ENCODE data around the gene NR6A1. TPM values are rescaled to one million over a fixed set of nuclear protein-coding genes. Genes with fewer than 3 reads are reported as not detected.

Gene NR6A1
- total RNA-seq, 4 donors from 2014 or later: 1.8 to 2.8 (median 2.0) TPM

DNA sequence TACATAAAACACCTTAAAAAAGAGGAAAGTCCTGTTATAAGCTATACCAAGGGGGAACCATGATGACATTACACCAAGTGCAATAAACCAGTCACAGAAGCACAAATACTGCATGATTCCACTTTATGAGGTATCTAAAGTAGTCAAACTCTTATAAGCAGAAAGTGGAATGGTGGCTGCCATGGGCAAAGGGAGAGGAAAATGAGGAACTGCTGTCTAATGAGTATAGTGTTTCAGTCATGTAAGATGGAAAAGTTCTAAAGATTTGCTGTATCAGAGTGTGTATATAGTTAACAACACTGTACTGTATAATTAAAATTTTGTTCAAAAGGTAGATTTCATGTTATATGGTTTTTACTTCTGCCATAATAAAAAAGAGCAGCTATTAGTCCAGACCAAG is 229.3 kb downstream of the NR6A1 start:
- Histone ChIP-seq H3K9me3 (no peaks in the 10 kb centered on the region), H3K4me3 (no peak overlapping the region), H3K36me3 (peaks cover 0 to 17% (median 2%) of the 10 kb centered on the region in 4 donors), H3K27me3 (no peaks in the 10 kb centered on the region), H3K27ac (replicated peaks in 1 of 4) (no peak overlapping the region), H3K4me1 (no peaks in the 10 kb centered on the region)
- TF ChIP-seq POLR2AphosphoS5 (IDR thresholded peaks at IDR 0.05): no peak
- TF ChIP-seq, protein P1, sequence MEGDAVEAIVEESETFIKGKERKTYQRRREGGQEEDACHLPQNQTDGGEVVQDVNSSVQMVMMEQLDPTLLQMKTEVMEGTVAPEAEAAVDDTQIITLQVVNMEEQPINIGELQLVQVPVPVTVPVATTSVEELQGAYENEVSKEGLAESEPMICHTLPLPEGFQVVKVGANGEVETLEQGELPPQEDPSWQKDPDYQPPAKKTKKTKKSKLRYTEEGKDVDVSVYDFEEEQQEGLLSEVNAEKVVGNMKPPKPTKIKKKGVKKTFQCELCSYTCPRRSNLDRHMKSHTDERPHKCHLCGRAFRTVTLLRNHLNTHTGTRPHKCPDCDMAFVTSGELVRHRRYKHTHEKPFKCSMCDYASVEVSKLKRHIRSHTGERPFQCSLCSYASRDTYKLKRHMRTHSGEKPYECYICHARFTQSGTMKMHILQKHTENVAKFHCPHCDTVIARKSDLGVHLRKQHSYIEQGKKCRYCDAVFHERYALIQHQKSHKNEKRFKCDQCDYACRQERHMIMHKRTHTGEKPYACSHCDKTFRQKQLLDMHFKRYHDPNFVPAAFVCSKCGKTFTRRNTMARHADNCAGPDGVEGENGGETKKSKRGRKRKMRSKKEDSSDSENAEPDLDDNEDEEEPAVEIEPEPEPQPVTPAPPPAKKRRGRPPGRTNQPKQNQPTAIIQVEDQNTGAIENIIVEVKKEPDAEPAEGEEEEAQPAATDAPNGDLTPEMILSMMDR (IDR thresholded peaks at IDR 0.05): no peak
- no peak for TF ChIP-seq EP300 (IDR thresholded peaks at IDR 0.05)
- no peak for TF ChIP-seq POLR2A (IDR thresholded peaks at IDR 0.05; ENCODE audit: low read depth)
- no peak for DNase-seq (ENCODE audit: extremely low spot score)
- intact Hi-C loops (cut with DNase I): no loop called here

DNA sequence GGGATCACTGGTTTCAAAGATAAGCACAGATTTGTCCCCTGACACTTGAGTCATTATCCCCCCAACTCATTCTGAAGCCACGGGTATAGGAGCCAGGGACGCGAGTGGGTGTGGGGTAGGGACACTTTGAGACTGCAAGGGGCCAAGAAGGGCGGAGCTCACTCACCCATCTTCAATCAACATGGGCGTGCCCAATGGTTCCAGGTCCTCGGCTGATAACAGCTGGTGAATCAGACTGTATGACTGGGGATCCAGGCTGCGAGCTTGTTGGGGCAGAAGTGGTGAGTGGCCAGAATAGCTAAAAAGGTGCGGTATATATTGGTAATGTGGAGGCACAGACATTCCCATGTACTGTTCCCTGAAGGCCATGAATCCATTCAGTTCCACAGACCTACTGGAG is 233.2 kb downstream of the NR6A1 start:
- Histone ChIP-seq H3K36me3 (peaks cover 5 to 24% (median 10%) of the 10 kb centered on the region in 4 donors), H3K9me3 (no peaks in the 10 kb centered on the region), H3K27ac (replicated peaks in 1 of 4) (no peak overlapping the region), H3K4me3 (no peak overlapping the region), H3K4me1 (no peaks in the 10 kb centered on the region), H3K27me3 (no peaks in the 10 kb centered on the region)
- 95% methylated on average over 8 of the region's 8 CpGs for WGBS
- TF ChIP-seq EP300 (IDR thresholded peaks at IDR 0.05) (no peak), POLR2A (IDR thresholded peaks at IDR 0.05; ENCODE audit: low read depth) (no peak), POLR2AphosphoS5 (IDR thresholded peaks at IDR 0.05) (no peak)
- TF ChIP-seq, protein P1 (IDR thresholded peaks at IDR 0.05): no peak
- intact Hi-C loops (cut with DNase I): loop anchor here (2.0 to 5.0 kb wide), 2 partner anchors 119 to 411 kb away; no protein-coding TSS in a partner anchor
- DNase-seq (ENCODE audit: extremely low spot score): no peak

DNA sequence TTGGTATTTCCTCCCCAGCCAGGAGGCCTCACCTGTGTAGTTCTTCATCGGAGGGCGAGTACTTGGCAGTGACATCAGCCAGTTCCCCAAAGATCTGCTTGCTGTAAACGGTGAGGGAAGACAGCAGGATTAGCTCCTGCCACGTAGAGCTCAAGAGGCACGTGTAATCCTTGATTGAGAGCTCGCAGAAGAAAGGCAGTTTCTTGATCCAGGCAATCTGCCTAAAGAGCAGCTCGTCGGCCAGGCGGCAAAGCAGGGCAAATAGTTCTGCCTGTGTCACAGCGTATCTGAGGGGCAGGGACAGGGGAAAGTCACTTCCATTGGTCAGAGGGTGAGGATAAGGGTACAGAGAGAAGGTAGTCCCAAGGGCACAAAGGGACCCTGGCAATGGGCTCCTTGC is 235.3 kb downstream of the NR6A1 start:
- no peak for DNase-seq (ENCODE audit: extremely low spot score)
- intact Hi-C loops (cut with DNase I): loop anchor here (2.0 to 5.0 kb wide), 2 partner anchors 117 to 409 kb away; no protein-coding TSS in a partner anchor
- no peaks in the 10 kb centered on the region for H3K4me1 ChIP-seq
- H3K27ac ChIP-seq (replicated peaks in 1 of 4): no peak overlapping the region
- H3K9me3 ChIP-seq: no peaks in the 10 kb centered on the region
- H3K27me3 ChIP-seq: no peaks in the 10 kb centered on the region
- TF ChIP-seq POLR2A (IDR thresholded peaks at IDR 0.05; ENCODE audit: low read depth) (no peak), EP300 (IDR thresholded peaks at IDR 0.05) (no peak), POLR2AphosphoS5 (IDR thresholded peaks at IDR 0.05) (no peak)
- TF ChIP-seq, protein P1 (IDR thresholded peaks at IDR 0.05): no peak
- H3K4me3 ChIP-seq: no peak overlapping the region
- peaks cover 5 to 24% (median 10%) of the 10 kb centered on the region in 4 donors for H3K36me3 ChIP-seq
- 95% methylated on average over 8 of the region's 10 CpGs for WGBS

DNA sequence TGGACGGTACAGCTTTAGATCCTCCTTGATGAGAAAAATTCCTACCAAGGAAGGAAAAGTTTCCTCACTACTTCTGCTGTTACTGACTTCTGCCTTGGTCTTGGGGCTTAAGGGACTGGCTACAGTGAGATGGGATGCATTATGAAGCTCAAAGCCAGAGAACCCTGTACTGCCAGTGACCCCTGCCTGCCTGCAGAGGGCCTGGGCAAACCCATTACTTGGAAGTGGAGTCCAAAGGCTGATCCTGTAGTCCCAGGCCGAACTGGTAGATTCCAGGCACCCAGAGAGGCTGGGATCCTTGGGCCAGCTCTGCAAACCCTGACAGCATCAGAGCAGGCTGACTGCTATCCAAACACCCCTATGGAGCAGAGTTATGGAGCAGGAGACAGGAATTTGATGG is 238.2 kb downstream of the NR6A1 start:
- Histone ChIP-seq H3K36me3 (peaks cover under 1 to 12% (median 10%) of the 10 kb centered on the region in 4 donors), H3K4me1 (no peaks in the 10 kb centered on the region), H3K27ac (replicated peaks in 1 of 4) (no peak overlapping the region), H3K9me3 (no peaks in the 10 kb centered on the region), H3K27me3 (no peaks in the 10 kb centered on the region), H3K4me3 (no peak overlapping the region)
- 93% methylated on average over 2 of the region's 2 CpGs for WGBS
- no peak for DNase-seq (ENCODE audit: extremely low spot score)
- TF ChIP-seq, protein P1 (IDR thresholded peaks at IDR 0.05): no peak
- TF ChIP-seq POLR2AphosphoS5 (IDR thresholded peaks at IDR 0.05) (no peak), EP300 (IDR thresholded peaks at IDR 0.05) (no peak)
- intact Hi-C loops (cut with DNase I): no loop called here

- no peak for DNase-seq (ENCODE audit: extremely low spot score)
- Histone ChIP-seq H3K4me1 (no peaks in the 10 kb centered on the region), H3K36me3 (peaks cover 0 to 15% (median 10%) of the 10 kb centered on the region in 4 donors), H3K4me3 (no peak overlapping the region), H3K9me3 (no peaks in the 10 kb centered on the region), H3K27me3 (no peaks in the 10 kb centered on the region), H3K27ac (replicated peaks in 1 of 4) (no peak overlapping the region)
- 94% methylated on average over 2 of the region's 2 CpGs for WGBS
- intact Hi-C loops (cut with DNase I): no loop called here
- TF ChIP-seq, protein P1 (IDR thresholded peaks at IDR 0.05): no peak
- TF ChIP-seq POLR2A (IDR thresholded peaks at IDR 0.05; ENCODE audit: low read depth) (no peak), EP300 (IDR thresholded peaks at IDR 0.05) (no peak), POLR2AphosphoS5 (IDR thresholded peaks at IDR 0.05) (no peak)
Observed at GRCh38 chr9:124531115-124531514, 240.0 kb downstream of the NR6A1 start.

Data from esophagus muscularis mucosa (tissue), 4 donors.